Stimulated activated CD4-positive, alpha-beta T cell treated with anti-CD3 and anti-CD28 coated beads, Interleukin-4, amount 100 ng/mL, for 4 hours (primary cell): Measurements from ENCODE around the gene RNF13.
A peak's percentile ranks its signal among the peaks of the same experiment; 100 is the strongest.
"Not testable (repeated sequence)": the region's sequence is repeated elsewhere in the genome, so short reads cannot be mapped to it uniquely, and the experiment has no call there.

Experiments
- DNase-seq, 2 experiments: peaks; one replicate each; pipeline ENCODE4 v3.0.0-alpha.2; 2020

Gene RNF13

DNA sequence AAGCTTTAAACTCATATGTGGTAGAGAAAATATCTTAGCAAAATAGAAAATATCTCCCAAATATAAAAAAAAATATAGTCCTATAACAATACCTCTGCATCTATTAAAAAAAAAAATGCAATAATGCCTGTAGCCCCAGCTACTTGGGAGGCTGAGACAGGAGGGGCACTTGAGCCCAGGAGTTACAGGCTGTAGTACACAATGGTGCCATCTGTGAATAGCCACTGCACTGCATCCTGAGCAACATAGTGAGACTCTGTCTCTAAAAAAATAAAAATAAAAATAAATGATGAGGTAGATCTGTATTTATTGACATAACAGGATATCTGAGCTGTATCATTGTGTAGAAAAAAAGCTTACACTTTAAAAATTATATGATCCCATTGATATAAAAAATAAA is 87.3 kb downstream of the RNF13 start:
- DNase-seq = no peak

- no peak for DNase-seq
These were observed 88.8 kb downstream of the RNF13 start for GRCh38 chr3:149901770-149902169.

DNA sequence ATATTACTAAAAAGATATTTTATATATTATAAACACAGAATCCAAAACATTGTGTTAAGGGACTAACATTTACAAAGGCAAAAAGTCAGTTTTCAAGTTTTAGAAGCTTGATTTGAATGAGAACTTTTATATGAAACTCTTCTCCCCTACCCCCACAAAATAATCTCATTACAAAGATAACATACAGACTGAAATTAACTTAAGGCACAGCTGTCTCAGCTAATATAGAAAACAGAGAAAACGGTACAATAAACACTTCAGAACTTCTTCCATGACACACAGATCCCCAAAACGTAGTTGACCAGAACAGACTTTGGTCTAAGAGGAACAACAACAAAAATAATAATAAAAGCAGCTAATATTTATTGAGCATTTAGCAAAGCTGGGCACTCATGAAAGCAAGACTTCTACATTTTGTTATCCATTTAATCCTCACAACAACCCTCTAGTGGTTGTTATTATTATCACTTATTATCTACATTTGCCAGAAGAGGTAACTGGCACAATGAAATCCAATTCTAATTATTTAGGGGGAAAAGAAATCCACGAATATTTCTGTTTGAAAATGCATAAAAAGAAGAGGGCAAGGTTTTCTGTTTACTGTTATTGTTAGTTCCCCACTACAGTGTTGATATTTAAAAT is 89.6 kb downstream of the RNF13 start:
- no peak for DNase-seq

GRCh38 chr3:149906036-149906435 is 93.0 kb downstream of the RNF13 start:
- no peak for DNase-seq

DNA sequence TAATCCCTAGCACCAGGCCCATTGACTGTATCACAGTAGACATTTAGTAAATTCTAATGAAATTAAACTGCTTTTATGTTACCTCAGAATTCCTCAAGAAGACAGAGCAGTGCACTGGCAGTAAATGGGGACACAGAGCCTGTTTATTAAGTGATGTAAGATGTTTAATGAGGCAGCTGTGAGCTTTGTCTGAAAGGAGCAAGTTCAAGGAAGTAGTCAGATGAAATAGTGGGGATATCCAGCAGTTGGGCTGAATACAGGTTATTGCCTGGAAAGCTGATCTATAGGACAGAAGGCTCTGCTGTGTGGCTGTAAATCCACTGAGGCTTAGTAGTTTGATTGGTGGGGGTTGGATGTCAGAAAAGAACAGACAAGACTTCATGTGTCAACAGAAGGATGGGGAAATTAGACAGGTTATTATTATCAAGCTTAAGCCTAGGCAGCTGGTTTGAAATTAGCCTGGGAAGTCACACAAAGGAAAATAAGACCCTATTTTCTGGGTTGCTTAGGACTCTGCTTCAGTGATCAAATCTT is 95.5 kb downstream of the RNF13 start:
- DNase-seq = no peak

- no peak for DNase-seq
These were observed 96.9 kb downstream of the RNF13 start for GRCh38 chr3:149909923-149910322.

GRCh38 chr3:149917124-149917667 is 104.2 kb downstream of the RNF13 start:
- no peak for DNase-seq

DNA sequence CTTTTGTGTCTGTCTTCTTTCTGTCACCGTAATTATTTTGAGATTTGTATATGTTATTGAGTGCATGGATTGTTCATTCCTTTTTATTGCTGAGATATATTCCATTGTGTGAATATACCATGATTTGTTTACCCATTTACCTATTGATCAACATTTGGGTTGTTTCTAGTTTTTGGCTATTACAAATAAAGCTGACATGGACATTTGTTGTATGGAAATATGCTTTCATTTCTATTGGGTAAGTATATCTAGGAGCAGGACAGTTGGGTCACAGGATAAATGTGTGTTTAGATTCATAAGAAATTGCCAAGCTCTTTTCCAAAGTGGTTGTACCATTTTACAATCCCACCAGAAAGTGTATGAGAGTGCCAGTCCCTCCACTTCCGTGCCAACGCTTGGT is 106.5 kb downstream of the RNF13 start:
- DNase-seq = no peak

- no peak for DNase-seq
These were observed 107.1 kb downstream of the RNF13 start for GRCh38 chr3:149920119-149920518.

GRCh38 chr3:149933008-149933407 is 120.0 kb downstream of the RNF13 start:
- no peak for DNase-seq

GRCh38 chr3:149933858-149934257 is 120.8 kb downstream of the RNF13 start:
- DNase-seq = no peak

- no peak for DNase-seq
These were observed 121.5 kb downstream of the RNF13 start for GRCh38 chr3:149934524-149934923.

DNA sequence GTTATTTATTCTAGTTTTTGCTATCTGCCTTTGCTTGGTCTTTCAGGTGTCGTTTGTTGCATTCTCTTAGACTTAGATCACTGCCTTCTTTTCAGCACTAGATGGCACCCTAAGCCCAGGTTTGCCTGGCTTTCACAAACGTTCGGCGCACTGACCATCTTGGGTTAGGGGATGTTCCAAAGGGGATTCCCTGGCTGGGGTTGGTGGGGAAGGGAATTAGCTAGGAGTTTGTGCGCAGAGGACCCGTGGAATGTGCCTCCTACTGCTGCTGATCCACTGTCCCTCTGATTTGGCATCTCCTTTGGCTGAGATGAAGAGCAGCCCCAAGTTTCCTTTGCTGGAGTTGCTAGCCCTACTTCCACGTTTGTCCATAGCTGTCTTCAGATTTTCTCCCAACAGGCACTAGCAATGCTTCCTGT is 123.8 kb downstream of the RNF13 start:
- peak; percentile 3 to 20 for DNase-seq

GRCh38 chr3:149938392-149939055 is 125.5 kb downstream of the RNF13 start:
- DNase-seq = not testable (repeated sequence)

DNA sequence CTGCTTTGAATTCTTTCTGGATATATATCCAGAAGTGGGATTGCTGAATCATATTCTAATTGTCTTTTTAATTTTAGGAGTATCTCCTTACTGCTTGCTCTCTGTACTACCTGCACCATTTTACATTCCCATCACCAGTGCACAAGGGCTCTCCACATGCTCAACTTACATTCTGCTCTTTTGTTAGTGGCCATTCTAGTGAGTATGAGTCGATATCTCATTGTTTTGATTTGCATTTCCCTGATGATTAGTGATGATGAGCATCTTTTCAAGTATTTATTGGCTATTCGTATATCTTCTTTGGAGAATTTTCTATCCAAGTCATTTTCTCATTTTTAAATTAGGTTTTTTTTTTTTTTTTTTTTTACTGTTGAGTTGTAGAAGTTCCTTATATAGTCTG is 128.2 kb downstream of the RNF13 start:
- no peak for DNase-seq

- no peak for DNase-seq
These were observed 128.9 kb downstream of the RNF13 start for GRCh38 chr3:149941946-149942345.

- no peak for DNase-seq
These were observed 129.4 kb downstream of the RNF13 start for GRCh38 chr3:149942409-149942808.

GRCh38 chr3:149943966-149944365 is 131.0 kb downstream of the RNF13 start:
- DNase-seq = not testable (repeated sequence)

DNA sequence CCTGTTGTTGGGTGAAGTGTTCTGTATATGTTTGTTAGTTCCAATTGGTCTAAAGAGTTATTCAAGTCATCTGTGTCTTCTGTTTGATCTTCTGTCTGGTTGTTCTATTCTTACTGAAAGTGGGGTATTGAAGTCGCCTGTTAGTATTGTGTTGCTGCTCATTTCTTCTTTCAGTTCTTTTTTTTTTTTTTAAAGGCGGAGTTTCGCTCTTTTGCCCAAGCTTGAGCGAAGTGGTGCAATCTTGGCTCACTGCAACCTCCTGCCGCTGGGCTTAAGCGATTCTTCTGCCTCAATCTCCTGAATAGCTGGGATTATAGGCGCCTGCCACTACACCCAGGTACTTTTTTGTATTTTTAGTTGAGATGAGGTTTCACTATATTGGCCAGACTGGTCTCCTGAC is 134.2 kb downstream of the RNF13 start:
- no peak for DNase-seq

GRCh38 chr3:149949181-149949580 is 136.2 kb downstream of the RNF13 start:
- no peak for DNase-seq

DNA sequence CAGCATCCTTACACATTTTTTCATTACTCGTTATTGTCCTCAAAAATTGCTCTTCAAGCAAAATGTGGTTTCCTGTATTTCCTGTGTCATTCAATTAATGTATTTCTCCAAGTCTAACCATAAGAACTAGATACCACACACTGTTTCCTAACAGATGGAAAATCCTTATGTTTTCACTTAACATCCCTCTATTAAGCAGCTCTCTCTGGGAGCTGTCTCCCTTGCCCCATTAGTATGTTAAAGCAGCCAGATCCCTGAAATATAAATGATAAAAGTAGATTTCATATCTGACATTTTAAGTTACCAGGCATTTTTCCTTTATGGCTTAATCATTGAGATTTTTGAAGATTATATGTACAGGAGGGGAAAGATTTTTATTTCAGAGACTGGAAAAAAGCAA is 141.8 kb downstream of the RNF13 start:
- DNase-seq = no peak

GRCh38 chr3:149955449-149955848 is 142.4 kb downstream of the RNF13 start:
- no peak for DNase-seq

GRCh38 chr3:149957361-149958125 is 144.5 kb downstream of the RNF13 start:
- DNase-seq = no peak
